ENCODE measurements around the gene RBMS1.

DNA sequence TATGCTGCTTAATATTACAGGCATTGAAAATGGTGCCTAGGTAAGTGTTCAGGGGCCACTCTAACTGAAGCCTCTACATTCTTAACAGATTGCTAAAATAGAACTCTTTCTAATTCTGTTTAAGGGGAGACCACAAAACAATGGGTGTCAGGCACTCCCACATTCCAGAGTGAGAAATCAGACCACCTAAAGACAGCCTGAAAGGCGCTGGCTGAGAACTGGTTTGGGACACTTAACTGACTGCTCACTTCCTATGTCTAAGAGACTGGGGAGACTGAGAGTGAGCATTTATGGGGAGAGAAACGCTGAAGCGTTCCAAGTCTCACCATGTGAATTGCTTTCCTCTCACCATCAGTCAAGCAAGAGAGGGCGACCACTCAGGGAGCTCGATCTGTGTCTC, 184.7 kb downstream of the RBMS1 start:
- TF ChIP-seq, protein P1, sequence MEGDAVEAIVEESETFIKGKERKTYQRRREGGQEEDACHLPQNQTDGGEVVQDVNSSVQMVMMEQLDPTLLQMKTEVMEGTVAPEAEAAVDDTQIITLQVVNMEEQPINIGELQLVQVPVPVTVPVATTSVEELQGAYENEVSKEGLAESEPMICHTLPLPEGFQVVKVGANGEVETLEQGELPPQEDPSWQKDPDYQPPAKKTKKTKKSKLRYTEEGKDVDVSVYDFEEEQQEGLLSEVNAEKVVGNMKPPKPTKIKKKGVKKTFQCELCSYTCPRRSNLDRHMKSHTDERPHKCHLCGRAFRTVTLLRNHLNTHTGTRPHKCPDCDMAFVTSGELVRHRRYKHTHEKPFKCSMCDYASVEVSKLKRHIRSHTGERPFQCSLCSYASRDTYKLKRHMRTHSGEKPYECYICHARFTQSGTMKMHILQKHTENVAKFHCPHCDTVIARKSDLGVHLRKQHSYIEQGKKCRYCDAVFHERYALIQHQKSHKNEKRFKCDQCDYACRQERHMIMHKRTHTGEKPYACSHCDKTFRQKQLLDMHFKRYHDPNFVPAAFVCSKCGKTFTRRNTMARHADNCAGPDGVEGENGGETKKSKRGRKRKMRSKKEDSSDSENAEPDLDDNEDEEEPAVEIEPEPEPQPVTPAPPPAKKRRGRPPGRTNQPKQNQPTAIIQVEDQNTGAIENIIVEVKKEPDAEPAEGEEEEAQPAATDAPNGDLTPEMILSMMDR (IDR thresholded peaks at IDR 0.05; ENCODE audit: poor library complexity, severe bottlenecking) = no peak
- TF ChIP-seq POLR2AphosphoS5 (IDR thresholded peaks at IDR 0.05) (no peak), TAF1 (IDR thresholded peaks at IDR 0.05; ENCODE audit: low read depth) (no peak), EP300 (conservative IDR thresholded peaks at IDR 0.05; ENCODE audit: poor library complexity, severe bottlenecking) (no peak), EZH2 (IDR thresholded peaks at IDR 0.05; ENCODE audit: borderline replicate concordance, insufficient read depth, low read length, poor library complexity, severe bottlenecking) (no peak), SMC3 (conservative IDR thresholded peaks at IDR 0.05; ENCODE audit: poor library complexity) (no peak), RAD21 (conservative IDR thresholded peaks at IDR 0.05) (no peak)
- TF ChIP-seq, protein P2, sequence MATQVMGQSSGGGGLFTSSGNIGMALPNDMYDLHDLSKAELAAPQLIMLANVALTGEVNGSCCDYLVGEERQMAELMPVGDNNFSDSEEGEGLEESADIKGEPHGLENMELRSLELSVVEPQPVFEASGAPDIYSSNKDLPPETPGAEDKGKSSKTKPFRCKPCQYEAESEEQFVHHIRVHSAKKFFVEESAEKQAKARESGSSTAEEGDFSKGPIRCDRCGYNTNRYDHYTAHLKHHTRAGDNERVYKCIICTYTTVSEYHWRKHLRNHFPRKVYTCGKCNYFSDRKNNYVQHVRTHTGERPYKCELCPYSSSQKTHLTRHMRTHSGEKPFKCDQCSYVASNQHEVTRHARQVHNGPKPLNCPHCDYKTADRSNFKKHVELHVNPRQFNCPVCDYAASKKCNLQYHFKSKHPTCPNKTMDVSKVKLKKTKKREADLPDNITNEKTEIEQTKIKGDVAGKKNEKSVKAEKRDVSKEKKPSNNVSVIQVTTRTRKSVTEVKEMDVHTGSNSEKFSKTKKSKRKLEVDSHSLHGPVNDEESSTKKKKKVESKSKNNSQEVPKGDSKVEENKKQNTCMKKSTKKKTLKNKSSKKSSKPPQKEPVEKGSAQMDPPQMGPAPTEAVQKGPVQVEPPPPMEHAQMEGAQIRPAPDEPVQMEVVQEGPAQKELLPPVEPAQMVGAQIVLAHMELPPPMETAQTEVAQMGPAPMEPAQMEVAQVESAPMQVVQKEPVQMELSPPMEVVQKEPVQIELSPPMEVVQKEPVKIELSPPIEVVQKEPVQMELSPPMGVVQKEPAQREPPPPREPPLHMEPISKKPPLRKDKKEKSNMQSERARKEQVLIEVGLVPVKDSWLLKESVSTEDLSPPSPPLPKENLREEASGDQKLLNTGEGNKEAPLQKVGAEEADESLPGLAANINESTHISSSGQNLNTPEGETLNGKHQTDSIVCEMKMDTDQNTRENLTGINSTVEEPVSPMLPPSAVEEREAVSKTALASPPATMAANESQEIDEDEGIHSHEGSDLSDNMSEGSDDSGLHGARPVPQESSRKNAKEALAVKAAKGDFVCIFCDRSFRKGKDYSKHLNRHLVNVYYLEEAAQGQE (IDR thresholded peaks at IDR 0.05; ENCODE audit: borderline replicate concordance) = no peak

Measured in neural cell (in vitro differentiated cells).